Neural progenitor cell (in vitro differentiated cells): ENCODE data around the gene B3GALT5.

Experiments
- CTCF ChIP-seq: fragments of 200-600 bp; sonication (generic); IDR thresholded peaks from 2 replicates; pipeline ENCODE4 v1.5.1; 2017; ENCODE audit warnings: antibody characterized with exemption, mild to moderate bottlenecking
- EZH2 ChIP-seq: fragments of 200-600 bp; sonication (generic); IDR thresholded peaks from 2 replicates; pipeline ENCODE4 v1.6.1; 2017; ENCODE audit warnings: antibody characterized with exemption, mild to moderate bottlenecking, moderate library complexity
- EZH2phosphoT487 ChIP-seq: fragments of 200-600 bp; sonication (generic); IDR thresholded peaks from 2 replicates; pipeline ENCODE4 v1.6.1; 2017; ENCODE audit warnings: antibody characterized with exemption

- TF ChIP-seq CTCF, result no peak
- no peak for TF ChIP-seq EZH2
- no peak for TF ChIP-seq EZH2phosphoT487
These were observed 38.5 kb downstream of the B3GALT5 start for GRCh38 chr21:39651206-39651605.
